HG03457 (cell line): ENCODE data around the gene KRTAP12-2.
"Not testable (repeated sequence)": the region's sequence is repeated elsewhere in the genome, so short reads cannot be mapped to it uniquely, and the experiment has no call there.

ENCODE experiments used
- ATAC-seq: cut with Tn5 transposase; IDR thresholded peaks from one replicate; pipeline ENCODE4 v1.9.1; 2021; ENCODE audit warnings: moderate number of reproducible peaks; ENCODE audit not compliant: unreplicated experiment

Gene KRTAP12-2

DNA sequence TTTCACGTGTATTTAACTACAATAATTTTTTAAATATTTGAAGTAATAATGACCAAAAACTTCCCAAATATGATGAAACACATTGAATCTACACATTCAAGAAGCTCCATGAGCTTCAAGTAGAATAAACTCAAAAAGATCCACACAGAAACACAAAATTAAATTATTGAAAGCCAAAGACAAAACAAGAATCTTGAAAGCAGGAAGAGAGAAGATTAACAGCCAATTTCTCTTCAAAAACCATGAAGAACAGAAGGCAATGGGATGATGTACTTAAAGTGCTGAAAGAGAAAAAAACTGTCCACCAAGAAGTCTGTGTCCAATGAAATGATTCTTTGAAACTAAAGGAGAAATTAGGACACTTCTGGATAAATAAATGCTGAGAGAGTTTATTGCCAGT, 34.7 kb downstream of the KRTAP12-2 start:
- no peak for ATAC-seq

GRCh38 chr21:44630440-44630839, 36.3 kb downstream of the KRTAP12-2 start:
- ATAC-seq, result no peak

GRCh38 chr21:44628707-44629391, 37.9 kb downstream of the KRTAP12-2 start:
- ATAC-seq, result no peak

- not testable (repeated sequence) for ATAC-seq
Observed at GRCh38 chr21:44627831-44628233, 38.9 kb downstream of the KRTAP12-2 start.

DNA sequence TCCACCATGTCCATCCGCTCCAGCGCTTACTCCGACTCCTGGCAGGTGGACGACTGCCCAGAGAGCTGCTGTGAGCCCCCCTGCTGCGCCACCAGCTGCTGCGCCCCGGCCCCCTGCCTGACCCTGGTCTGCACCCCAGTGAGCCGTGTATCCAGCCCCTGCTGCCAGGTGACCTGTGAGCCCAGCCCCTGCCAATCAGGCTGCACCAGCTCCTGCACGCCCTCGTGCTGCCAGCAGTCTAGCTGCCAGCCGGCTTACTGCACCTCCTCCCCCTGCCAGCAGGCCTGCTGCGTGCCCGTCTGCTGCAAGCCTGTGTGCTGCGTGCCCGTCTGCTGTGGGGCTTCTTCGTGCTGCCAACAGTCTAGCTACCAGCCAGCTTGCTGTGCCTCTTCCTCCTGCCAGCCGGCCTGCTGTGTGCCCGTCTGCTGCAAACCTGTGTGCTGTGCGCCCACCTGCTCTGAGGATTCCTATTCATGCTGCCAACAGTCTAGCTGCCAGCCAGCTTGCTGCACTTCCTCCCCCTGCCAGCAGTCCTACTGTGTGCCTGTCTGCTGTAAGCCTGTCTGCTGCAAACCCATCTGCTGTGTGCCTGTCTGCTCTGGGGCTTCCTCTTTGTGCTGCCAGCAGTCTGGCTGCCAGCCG, 39.4 kb downstream of the KRTAP12-2 start:
- ATAC-seq, result not testable (repeated sequence)

GRCh38 chr21:44626673-44627143, 40.0 kb downstream of the KRTAP12-2 start, which contains the start of gene KRTAP10-9:
Gene KRTAP10-9 (plus strand): TSS chr21:44627093. CDS start chr21:44627172, 79 bp downstream.
- ATAC-seq, result no peak

GRCh38 chr21:44626262-44626661, 40.5 kb downstream of the KRTAP12-2 start:
- ATAC-seq, result no peak

DNA sequence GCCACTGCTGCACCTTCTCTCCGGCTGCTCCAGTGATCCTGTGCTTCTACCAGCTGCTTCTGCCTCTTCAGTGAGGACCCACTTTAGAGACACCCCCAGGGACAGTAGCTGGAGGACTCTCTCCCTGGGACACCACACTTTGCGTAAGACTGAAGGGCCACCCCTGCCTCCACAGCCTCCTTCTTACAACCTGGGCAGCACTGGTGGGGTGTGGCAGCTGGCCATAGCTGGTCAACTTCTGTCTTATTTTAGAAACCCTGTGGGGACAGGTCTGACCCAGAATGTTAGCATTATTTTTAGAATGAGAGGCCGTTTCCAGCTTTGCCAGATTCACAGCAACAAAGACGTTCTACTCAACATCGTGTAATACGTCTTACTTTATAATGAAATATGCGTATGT, 41.0 kb downstream of the KRTAP12-2 start:
- no peak for ATAC-seq

DNA sequence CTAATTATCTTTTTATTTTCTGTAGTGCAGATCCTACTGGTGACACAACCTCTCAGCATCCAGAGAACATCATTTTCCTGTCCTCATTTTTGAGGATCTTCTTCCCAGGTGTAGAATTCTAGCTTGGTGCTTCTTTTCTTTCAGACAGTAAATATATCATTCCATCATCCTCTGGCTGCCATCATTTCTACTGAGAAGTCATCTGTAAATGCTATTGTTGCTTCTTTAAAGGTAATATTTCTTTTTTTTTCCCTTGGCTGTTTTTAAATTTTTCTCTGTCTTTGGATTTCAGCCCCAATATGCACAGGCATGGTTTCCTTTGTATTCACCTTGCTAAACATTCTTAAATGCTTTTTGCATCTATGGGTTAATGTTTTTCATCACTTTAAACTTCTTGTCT, 43.2 kb downstream of the KRTAP12-2 start:
- ATAC-seq, result no peak

DNA sequence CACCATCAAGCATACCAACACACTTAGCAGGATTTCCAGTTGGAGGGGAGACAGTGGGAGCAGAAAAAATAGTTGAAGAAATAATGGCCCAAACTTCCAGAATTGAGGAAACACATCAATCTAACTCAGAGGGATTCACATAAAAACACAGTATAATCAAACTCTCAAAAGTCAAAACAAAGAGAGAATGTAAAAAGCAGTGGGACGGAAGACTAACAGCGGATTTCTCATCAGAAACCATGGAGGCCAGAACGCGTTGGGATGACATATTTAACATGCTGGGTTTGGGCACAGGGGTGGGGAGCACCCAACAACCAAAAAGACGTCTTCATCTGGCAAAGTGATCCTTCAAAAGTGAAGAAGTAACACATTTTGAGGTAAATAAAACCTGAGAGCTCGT, 46.8 kb downstream of the KRTAP12-2 start:
- ATAC-seq, result no peak

DNA sequence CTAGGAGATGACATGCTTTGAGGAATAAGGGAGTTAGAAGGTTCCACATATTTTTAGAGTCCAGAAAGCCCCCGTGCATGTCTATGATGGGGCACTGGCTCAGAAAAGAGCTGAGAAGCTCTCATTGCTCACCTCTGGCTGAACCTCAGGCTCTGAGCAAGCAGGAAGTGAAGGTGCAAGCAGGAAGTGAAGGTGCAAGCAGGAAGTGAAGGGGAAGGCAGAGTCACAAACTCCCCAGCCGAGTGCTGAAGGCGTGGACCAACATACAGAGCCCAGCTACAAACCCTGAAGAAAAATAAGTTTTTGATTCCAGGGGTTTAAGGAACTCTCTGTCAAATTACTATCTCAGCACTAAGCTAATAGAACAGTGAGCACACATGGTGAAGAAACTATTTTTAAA, 47.8 kb downstream of the KRTAP12-2 start:
- no peak for ATAC-seq

DNA sequence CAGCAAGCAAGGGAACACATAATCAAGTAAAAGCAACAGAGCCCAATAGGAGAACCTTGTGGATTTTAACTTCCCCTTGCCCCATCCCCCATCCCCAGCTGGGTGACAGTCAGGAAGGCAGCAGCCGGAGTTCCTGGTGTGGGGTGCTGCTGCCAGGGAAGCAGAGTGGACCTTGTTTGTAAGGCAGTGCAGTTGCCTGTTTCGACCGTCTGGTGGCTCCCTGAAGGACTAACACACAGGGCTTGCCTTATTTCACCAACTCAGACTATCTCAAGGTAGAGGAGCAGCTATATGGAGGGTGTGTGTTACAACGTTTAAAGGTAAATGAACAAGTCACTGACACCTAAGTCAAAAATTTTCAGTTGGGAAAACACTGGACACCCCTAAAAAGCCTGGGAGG, 48.2 kb downstream of the KRTAP12-2 start:
- ATAC-seq, result no peak

DNA sequence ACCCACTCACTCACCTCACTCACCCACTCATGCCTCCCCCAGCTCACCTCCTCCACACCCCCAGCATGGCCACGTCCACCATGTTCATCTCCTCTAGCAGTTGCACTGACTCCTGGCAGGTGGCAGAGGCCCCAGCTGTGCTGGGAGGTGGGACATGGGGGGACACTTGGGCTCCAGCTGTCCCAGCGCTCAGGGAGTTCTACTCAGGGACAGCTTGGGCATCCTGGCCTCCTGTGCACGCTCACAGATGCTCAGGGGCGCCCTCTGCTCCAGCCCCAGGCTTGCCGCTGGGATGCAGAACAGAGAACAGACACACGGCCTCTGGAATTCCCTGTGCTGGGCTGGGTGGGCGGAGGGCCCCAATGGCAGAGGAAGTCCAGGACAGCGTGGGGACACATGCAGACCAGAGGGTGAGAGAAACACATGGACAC, 49.6 kb downstream of the KRTAP12-2 start:
- no peak for ATAC-seq

GRCh38 chr21:44616591-44616926, 50.2 kb downstream of the KRTAP12-2 start:
- no peak for ATAC-seq
